Hematopoietic multipotent progenitor cell treated with erythropoietin and hydrocortisone succinate and interleukin-3 and kit ligand, for 6 days (in vitro differentiated cells): Measurements from ENCODE around the gene CAMTA2.

Experiments
- DNase-seq: peaks from one replicate; pipeline ENCODE4 v3.0.0-alpha.2; 2015

Gene CAMTA2

DNA sequence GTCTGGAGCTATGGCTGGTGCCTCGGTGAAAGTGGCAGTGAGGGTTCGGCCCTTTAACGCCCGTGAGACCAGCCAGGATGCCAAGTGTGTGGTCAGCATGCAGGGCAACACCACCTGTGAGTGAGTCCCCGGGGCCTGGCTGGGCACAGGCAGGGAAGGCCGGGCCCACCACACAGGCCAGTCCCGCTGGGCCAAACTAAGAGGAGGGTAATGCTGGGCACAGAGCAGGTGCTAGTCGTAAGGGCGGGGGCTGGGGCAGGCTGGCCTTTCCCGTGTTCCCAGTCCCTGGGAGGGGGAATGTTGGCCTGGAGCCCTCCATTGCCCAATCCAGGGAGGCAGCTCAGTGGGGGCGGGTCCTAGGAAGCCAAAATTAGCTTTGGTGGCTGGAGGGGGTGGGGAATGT, 12.8 kb upstream of the CAMTA2 start:
- no peak for DNase-seq

- DNase-seq = no peak
These were observed 12.1 kb upstream of the CAMTA2 start for GRCh38 chr17:4999430-5000093.

- no peak for DNase-seq
These were observed 11.4 kb upstream of the CAMTA2 start for GRCh38 chr17:4998732-4999429.

DNA sequence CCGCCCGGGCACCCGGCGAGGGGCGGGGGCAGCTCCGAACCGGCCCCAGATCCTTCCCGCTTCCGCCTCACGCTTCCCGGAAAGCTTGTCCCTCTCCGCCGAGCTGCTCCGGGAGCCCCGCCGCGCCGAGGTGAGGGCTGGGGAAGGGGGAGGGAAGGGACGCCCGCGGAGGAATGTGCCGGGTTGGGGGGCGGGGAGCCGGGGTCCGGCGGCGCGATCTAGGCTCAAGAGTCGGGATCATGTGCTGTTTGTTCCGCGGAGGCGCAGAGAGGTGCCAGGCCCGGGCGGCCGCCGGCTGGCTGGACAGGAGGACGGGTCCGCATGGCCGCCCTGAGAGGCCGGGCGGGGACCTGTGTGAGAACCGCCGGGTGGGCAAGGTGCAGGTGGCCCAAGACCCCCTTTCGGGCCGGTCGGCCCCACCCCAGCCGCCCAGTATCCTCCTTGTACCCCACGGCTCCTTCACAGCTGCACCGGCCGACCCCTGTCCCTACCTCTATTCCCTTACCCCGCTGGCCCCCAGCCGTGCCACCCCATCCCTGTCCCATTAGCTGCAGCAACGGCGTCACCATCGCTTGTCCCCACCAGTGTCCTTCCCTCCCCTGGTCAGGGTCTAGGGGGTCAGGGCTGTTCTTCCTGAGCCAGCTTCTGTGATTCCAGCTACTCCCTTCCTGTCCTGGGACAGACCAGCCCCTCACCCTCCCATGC, 10.7 kb upstream of the CAMTA2 start:
- peak; percentile 36 for DNase-seq

GRCh38 chr17:4997302-4998026, 10.0 kb upstream of the CAMTA2 start, which contains the start of the genes INCA1 and KIF1C:
Gene INCA1, minus strand, starts transcription at chr17:4997522. Its CDS starts 3,085 bp downstream, at chr17:4994437.
Gene KIF1C, plus strand, starts transcription at chr17:4997950. Its CDS starts 2,297 bp downstream, at chr17:5000247.
- peak; percentile 95 for DNase-seq

GRCh38 chr17:4994081-4994595, 6.7 kb upstream of the CAMTA2 start:
- no peak for DNase-seq

GRCh38 chr17:4987767-4988567, 492 bp upstream of the CAMTA2 start:
- DNase-seq = peak; percentile 41

DNA sequence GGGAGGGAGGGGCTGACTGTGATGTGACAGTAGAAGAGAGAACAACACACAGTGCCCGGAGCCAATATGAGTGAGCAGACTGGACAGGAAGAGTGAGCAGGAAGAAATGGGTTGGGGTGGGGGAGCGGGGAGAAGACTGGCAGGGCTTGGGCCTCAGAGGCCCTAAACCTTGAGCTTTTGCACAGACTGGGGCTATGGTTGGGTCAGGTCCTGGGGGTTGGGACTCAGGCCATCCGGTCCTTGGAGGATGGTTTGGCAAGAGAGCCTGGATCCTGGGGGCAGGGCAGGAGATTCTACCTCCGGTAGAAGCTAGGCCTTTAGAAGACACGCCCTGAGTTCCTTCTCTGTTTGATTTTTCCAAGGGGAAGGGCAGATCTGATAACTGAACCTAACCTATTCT, 1.1 kb downstream of the CAMTA2 start:
- peak; percentile 27 for DNase-seq

- no peak for DNase-seq
These were observed 5.2 kb downstream of the CAMTA2 start for GRCh38 chr17:4982305-4982704.

DNA sequence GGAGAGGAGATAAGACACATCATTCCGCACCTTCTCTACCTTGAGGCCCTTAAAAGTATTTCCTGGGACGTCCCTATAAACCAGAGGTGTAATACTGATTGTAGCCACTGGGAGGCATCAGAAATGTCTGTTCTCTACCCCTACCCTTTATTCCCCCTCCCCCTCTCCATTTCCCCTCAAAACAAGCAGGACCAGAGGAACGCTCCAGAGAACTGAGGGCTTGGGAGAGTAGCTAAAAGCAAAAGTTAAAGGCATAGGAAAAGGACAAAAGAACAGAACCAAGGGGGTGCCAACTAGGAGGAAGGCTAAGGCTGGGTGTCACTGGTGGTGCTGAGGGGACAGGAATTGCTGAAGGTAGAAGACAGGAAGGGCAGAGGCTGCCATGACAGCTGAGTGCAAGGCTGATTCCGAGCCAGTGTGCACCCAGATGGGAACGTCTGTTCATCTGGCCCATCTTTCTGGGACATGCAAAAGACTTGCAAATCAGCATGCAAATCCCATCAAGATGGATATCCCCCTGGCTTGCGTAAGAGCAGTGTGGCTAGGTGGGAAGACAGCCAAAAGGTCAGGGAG, 6.7 kb downstream of the CAMTA2 start:
- DNase-seq = peak; percentile 78

DNA sequence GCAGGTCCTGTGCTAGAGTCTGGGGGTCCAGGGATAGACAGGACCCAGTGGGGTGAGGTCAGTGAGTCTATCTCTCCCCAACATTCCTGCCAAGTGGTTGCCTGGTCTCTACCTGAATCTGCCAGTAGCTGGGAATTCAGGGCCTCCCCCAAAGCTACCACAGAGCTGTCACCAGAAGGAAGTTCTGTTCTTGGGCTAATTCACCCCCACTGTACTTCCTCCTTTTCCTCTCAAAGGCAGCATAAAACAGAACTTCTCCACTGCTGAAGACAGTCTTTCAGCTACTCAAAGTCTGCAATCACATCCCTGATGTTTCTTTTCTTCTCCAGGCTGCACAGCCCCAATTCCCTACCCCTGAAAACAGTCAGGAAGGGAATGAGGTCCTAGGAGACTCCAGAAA, 8.7 kb downstream of the CAMTA2 start:
- peak; percentile 46 for DNase-seq

DNA sequence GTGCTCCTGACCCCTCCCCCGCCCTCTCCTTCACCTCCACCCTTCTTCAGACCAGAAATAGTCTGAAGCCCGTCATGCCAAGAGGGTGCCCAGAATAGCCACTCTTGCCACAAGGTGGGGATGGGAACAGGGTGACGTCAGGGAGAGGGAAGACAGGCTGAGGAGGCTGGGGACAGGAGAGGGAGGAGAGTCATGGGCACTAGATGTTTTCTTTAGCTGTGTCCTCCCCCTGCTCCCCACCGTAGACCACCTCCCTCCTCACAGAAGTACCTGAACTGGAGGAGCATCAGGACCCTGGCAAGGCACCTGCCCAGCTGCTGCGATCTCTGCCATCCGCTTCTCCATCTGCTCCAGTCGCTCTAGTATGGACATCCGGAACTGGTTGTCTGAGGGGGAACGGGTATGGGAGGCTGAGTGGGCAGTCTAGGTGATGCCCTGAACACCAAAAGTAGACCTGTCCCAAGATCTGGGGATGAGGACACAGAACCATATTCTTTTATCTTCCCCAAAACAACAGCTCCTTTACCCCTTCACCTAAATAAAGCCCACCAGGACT, 13.3 kb downstream of the CAMTA2 start:
- no peak for DNase-seq

DNA sequence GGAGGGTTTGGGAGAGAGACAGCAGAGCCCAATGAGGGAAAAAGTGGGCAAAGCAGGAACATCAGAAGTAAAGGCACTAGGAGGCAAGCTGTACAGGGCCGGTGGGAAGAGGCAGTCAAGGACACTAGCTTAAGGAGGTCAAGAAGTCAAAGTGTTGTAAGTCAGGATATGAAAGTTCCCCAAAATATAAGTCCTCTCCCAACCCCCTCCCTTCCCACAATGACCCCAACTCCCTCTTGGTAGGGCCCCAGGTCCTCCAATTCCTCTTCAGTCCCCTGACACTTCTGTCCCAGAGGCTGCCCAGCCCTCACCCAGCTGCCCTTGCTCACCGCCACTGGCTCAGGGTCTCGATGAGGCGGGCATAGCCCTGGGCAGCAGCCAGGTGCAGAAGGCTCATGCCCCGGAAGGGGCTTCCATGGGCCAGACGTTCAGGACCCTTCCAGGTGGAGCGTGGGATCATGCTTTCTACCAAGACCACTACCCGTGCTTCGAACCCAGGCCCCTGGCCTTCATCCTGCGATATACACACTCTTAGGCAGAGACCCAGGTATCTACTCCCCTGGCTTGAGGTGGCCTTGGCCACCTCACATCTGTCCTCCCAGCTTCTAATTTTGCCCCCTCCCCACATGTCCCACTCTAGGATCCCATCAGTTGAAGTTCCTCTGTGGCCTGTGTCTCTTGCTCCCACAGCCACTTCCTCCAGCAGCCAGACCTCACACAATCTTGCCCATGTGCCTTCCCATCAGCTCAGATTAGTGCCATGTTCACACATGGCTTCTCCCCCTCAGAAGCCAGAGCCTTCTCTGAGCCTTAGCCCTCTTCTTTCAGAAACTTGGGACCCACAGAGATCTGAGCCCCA, 14.0 kb downstream of the CAMTA2 start:
- no peak for DNase-seq

- no peak for DNase-seq
These were observed 14.7 kb downstream of the CAMTA2 start for GRCh38 chr17:4972752-4973151.

DNA sequence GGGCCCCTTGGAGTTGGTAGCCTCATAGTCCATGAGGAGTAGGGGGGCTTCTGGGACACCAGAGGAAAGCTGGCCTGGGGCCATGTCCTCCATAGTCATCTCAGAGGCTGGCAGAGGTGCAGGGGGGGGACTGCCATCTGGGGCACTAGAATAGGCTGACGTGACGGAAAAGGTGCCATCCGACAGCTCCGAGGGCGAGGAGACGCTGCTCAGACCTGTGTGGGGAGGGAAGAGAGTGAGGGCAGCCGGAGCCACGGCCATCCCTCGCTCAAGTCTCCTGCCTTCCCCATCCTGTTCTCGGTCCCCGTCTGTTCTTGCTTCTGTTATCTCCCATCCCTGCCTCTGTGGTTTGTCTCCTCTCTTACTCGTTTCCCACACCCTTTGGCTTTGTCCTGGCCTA, 15.2 kb downstream of the CAMTA2 start:
- DNase-seq = no peak

GRCh38 chr17:4971826-4972225, 15.6 kb downstream of the CAMTA2 start:
- DNase-seq = no peak

GRCh38 chr17:4970273-4970672, 17.2 kb downstream of the CAMTA2 start:
- DNase-seq = no peak

DNA sequence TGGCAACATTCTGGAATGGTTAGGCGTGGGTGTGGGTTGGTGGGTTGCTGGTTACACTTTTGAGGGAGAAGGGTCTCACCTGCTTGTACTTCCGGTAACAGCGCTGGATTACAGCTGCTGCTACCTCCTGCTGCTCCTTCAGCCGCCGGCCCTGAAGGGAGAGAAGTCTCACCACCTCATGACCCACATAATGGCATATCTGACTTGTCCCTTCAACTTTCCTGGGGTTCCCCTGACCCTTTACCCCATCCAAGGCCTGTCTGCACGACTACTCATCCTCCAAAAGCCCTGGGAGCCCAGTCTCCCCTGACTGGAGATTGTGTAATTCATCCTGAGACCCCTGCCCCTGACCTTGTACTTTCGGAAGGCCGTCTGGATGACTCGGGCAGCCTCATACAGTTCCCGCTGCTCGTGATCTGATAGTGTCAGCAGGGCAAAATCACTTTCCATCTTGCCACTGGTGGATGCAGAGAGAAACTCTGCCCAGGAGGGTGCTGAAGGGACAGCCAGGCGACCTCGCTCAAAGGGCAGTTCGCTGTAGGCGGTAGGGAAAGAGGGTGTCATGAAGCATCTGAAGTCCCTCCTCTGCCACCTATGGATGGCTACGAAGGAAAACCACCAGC, 17.8 kb downstream of the CAMTA2 start:
- no peak for DNase-seq

DNA sequence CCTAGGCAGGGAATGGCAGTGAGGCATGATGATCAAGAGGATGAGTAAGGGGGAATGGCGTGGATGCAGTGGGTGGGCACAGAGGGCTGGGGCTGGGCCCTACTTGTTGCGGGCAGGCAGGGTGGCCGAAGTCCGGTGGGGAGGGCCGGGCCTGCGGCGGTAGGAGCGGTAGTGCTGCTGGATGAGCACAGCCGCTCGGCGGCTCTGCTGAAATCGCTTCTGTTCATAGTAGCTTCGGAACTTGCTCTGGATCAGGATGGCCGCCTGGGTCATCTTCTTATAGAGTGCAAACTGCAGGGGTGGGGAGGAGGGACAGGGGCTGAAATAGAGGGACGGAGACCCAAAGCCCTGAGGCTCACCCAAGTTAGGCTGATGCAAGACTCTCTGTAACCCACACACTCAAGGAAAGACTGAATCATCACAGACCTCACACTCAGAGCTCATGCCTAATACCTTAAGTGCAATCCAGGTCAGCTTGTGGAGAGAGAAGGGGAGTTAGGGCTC, 18.4 kb downstream of the CAMTA2 start:
- peak; percentile 22 for DNase-seq
